WERI-Rb-1 (cell line): ENCODE data around the gene CGB7.
A peak's percentile ranks its signal among the peaks of the same experiment; 100 is the strongest.

Source experiments
- DNase-seq: peaks from one replicate; pipeline ENCODE4 v3.0.0-alpha.2; 2020
- H3K27ac ChIP-seq: fragments of 250-450 bp; sonication (Bioruptor Pico); 2 replicates; pipeline ENCODE4 v1.5.1; 2020; ENCODE audit warnings: mild to moderate bottlenecking, moderate library complexity
- H3K27me3 ChIP-seq: fragments of 250-450 bp; sonication (Bioruptor Pico); 2 replicates; pipeline ENCODE4 v1.5.1; 2021; ENCODE audit warnings: mild to moderate bottlenecking, low read depth, moderate library complexity; ENCODE audit not compliant: insufficient read depth, severe bottlenecking
- H3K36me3 ChIP-seq: fragments of 250-450 bp; sonication (Bioruptor Pico); 2 replicates; pipeline ENCODE4 v1.5.1; 2020; ENCODE audit warnings: mild to moderate bottlenecking, moderate library complexity
- H3K4me3 ChIP-seq: 2 replicates; pipeline ENCODE4 v1.5.1; 2011; ENCODE audit warnings: low read depth, mild to moderate bottlenecking, control low read depth, low read length
- H3K9me3 ChIP-seq: fragments of 250-450 bp; sonication (Bioruptor Pico); 2 replicates; pipeline ENCODE4 v1.5.1; 2021; ENCODE audit warnings: mild to moderate bottlenecking, moderate library complexity; ENCODE audit not compliant: severe bottlenecking
- TF ChIP-seq, protein P1 (sequence below): IDR thresholded peaks from 2 replicates; pipeline ENCODE4 v1.5.1; 2011; ENCODE audit warnings: low read depth, mild to moderate bottlenecking, control low read depth, inconsistent platforms, low read length

The CGB7 gene

DNA sequence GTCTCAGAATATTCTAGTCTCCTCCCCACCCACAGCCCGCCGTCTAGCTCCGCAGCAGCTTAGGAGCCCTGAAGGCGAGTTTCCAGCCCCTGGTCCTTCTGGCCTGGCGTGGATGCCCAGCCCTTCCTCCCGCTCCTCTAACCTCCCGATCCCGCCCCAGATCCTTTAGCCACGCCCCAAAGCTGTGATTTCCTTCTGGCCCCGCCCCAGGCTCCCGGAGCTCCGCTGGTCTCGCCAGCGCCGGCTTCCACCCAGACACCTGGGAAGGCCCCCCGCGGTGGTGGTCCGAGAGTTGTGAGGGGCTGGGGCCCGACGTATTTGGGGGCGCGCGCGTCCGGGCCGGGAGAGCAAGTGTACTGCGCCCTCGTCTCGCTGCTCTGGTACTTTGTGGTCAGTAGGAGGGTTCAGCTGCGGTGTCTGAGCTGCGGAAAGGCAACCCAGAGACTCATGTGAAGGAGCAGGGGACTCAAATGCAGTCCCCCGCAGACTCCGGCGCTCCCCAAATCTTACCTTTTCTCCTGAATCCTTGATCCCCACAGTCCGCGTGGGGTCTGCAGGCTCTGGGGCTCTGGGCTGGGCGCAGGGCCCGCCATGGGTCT, at the start of gene CGB7:
Gene CGB7 (minus strand): TSS at position 114 of the 599 bp plus-strand sequence. CDS start 2,374 bp downstream, outside the sequence.
- TF ChIP-seq, protein P1, sequence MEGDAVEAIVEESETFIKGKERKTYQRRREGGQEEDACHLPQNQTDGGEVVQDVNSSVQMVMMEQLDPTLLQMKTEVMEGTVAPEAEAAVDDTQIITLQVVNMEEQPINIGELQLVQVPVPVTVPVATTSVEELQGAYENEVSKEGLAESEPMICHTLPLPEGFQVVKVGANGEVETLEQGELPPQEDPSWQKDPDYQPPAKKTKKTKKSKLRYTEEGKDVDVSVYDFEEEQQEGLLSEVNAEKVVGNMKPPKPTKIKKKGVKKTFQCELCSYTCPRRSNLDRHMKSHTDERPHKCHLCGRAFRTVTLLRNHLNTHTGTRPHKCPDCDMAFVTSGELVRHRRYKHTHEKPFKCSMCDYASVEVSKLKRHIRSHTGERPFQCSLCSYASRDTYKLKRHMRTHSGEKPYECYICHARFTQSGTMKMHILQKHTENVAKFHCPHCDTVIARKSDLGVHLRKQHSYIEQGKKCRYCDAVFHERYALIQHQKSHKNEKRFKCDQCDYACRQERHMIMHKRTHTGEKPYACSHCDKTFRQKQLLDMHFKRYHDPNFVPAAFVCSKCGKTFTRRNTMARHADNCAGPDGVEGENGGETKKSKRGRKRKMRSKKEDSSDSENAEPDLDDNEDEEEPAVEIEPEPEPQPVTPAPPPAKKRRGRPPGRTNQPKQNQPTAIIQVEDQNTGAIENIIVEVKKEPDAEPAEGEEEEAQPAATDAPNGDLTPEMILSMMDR = no peak
- H3K27me3 ChIP-seq = no peaks in the 10 kb centered on the region
- DNase-seq = no peak
- no peak within 1 kb of the TSS for H3K27ac ChIP-seq
- H3K36me3 ChIP-seq = no peaks in the 10 kb centered on the region
- H3K4me3 ChIP-seq = peak within 1 kb of the TSS; percentile 52
- H3K9me3 ChIP-seq = no peaks in the 10 kb centered on the region

DNA sequence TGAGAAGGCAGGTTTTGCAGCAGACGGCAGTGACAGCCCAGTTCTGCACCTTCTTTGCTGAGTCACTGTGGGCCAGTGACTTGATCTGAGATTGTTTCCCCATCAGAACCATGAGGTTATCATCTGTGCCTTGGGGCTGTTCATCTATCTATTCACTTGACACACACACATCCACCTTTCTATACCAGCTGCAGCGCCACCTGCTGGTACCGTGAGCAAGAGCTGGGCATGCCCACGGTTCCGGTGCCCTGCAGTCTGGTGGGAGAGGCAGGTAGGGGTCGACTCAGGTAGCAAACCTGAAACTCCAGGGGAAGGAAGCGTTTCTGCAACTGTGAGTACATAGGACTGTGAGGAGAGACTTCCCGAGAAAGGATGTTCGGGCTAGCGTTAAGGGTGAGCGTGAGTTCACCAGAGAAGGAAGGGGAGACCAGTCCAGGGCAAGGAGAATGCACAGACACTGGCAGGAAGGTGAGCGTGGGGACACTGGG, 49.1 kb upstream of the CGB7 start:
- peaks cover 82% of the 10 kb centered on the region for H3K36me3 ChIP-seq
- H3K27ac ChIP-seq = peak overlapping the region; percentile 42
- H3K4me3 ChIP-seq = no peak overlapping the region
- peak; percentile 76 for DNase-seq
- TF ChIP-seq, protein P1 = peak; percentile 80
- no peaks in the 10 kb centered on the region for H3K9me3 ChIP-seq
- H3K27me3 ChIP-seq = no peaks in the 10 kb centered on the region

DNA sequence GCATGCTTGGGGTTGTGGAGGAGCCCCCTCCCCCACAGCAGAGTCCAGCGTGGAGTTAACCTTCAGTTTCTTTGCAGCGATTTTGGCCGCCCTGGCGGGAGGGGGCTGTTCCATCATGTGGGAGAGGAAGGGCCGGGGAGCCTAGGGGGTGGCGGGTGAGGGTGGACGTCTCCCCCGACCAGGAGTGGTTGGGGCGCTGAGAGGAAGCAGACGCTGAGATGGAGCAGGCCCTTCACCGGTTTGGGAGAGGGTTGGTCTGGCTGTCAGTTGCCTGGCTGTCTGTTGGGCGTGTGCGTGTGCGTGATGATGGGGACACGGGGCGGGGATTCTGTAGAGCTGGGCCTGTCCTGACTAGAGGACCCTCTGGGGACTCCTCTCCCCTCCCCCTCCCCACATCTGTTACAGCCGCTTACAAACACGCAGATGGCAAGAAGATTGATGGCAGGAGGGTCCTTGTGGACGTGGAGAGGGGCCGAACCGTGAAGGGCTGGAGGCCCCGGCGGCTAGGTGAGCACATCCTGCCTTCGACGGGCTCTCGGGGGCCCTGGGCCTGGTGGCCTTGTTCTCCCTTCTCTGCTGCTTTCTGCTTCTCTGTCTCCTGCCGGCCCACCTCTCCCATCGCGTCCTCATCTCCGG, 46.8 kb upstream of the CGB7 start:
- Histone ChIP-seq H3K36me3 (peaks cover 88% of the 10 kb centered on the region), H3K9me3 (no peaks in the 10 kb centered on the region), H3K4me3 (no peak overlapping the region), H3K27me3 (no peaks in the 10 kb centered on the region), H3K27ac (peak overlapping the region; percentile 58)
- TF ChIP-seq, protein P1 = no peak
- peak; percentile 76 for DNase-seq

DNA sequence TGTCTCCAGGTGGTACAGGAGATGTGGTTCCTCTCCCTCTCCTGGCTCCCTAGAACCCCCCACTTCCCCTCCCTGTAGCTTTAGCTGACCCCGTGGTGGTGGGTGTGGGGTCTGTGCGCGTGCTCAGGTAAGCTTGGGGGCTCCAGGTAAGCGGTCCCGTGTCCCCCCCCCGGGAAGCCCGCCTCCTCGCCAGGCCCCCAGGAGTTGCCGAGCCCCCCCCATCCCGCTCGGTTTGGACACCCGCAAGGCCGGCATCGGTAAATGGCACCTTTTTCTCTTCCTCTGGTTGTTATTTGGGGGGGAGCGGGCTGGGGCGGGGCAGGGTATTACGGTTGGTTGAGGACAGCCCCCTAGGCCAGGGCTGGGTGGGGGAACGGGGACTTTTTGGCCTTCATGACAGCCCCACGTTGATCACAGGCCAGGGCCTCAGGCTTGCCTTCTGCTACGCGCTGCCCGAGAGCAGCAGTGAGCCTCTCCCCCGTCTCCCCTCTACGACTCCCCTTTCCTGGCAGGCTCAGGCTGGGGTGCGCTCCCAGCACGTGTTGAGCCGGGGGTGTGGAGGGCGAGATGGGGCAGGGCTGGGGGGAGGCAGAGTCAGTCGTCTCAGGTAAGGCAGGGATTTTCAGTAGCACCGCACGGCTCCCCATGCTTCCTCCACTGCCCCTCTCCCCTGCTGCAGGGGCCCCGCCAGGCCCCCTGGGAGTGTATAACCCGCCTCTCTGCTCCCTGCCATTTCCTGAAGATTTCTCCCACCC, 46.0 kb upstream of the CGB7 start:
- Histone ChIP-seq H3K4me3 (no peak overlapping the region), H3K9me3 (no peaks in the 10 kb centered on the region), H3K27ac (peak overlapping the region; percentile 58), H3K27me3 (no peaks in the 10 kb centered on the region), H3K36me3 (peaks cover 88% of the 10 kb centered on the region)
- no peak for DNase-seq
- TF ChIP-seq, protein P1 = no peak

DNA sequence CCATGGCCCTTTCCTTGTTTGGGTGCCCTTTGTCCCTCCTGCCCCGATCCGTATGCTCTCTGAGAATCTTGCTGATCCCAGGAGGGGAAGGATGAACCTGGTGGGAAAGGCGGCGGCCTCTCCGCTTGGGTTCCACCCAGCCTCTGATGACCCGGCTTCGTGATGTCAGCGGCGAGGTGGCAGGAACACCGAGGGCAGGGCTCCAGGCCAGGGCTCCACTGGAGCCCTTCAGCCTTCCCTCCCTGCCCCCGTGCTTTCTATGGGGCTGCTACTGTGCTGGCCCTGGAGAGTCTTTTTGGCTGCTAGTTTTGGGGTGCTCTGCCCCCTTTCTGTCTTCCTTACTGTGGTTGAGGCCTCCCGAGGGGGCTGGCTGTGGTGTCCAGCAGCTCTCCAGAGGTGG, 44.8 kb upstream of the CGB7 start:
- DNase-seq = no peak
- Histone ChIP-seq H3K27me3 (no peaks in the 10 kb centered on the region), H3K9me3 (no peaks in the 10 kb centered on the region), H3K4me3 (no peak overlapping the region), H3K36me3 (peaks cover 86% of the 10 kb centered on the region), H3K27ac (no peak overlapping the region; the same call in 1 of the 2 replicates)
- TF ChIP-seq, protein P1 = no peak
